NCI-H2171 (cell line): ENCODE measurements around the gene AKR1B1.
A peak's percentile ranks its signal among the peaks of the same experiment; 100 is the strongest.
"Not testable (repeated sequence)": the region's sequence is repeated elsewhere in the genome, so short reads cannot be mapped to it uniquely, and the experiment has no call there.

Source experiments
- DNase-seq: peaks from one replicate; lab custom pipeline; 2025; lab: John Stamatoyannopoulos, UW

AKR1B1 gene

DNA sequence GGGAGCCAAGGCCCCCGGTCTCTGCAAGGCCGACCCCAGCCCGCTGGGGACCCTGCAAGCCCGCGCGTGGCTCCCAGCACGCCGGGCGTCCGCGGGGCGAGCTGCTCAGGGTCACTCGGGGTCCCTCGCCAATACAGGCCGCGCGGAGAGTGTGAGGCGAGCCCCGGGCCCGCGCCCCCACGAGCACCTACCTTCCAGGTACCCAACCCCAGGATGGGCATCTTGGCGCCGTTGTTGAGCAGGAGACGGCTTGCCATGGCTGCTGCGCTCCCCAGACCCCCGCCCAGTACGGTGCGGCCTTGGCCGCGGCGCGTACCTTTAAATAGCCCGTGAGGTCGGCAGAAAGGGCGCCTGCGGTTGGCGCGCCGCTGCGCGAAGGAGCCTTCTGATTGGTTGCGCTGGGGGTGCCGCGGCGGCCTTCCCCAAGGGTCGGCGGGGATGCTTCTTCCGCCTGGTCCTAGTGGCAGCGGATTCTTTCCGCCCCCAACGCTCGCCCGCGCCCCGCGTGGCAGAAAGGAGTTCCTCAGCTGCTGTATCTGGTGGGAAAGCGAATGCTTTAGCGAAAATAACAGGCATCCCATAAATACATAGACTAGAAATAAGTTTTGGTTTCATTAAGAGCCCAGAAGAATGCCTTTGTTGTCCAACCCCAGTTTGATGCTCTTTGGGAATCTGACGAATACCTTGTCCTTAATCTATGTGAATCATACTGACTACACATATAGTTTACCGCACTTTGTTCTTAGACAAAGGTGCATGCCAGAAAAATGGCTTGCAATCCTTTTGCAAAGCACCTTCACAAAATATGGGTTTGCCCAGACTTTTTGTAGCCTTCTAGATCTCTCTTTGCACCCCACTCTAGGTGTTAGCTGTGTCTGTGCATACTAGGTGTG, at the start of gene AKR1B1:
TSS of gene AKR1B1 (minus strand) at position 295 of the 893 bp plus-strand sequence. CDS start at position 257, 38 bp downstream.
- DNase-seq, result peak; percentile 84

DNA sequence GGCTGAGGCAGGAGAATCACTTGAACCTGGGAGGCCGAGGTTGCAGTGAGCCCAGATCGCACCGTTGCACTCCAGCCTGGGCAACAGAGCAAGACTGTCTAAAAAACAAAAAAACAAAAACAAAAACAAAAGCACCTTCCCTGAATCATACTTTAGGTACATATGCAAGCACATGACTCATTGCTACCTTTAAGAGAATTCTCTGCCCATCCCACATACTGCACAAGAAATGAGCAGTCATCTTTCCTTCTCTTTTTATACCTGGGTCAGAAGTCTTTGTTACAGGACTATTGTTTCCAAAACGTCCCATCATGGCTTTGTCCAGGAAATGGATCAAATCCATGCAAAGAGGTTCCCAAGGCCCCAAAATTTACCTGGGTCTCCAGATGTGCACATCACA, 47.0 kb upstream of the AKR1B1 start:
- DNase-seq, result no peak

DNA sequence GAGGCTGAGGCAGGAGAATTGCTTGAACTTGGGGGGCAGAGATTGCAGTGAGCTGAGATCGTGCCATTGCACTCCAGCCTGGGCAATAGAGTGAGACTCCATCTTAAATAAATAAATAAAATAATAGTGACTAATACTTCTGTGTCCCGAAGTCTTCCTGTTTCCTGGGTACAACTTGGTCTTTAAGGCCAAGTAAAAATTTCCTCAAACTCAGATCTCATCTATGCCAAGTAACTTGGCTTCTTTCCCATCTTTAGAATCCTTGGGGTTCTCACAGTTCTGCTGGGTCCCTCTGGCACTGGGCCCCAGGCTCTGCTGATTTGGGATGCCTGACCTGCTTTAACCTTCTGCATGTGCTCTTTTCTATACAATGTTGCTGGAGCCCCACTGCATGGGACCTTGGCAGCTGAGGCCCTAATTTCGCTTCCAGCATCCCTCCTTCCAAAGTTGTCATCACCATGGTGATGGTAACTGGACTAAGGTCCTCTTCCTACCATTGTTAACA, 45.8 kb upstream of the AKR1B1 start:
- no peak for DNase-seq

DNA sequence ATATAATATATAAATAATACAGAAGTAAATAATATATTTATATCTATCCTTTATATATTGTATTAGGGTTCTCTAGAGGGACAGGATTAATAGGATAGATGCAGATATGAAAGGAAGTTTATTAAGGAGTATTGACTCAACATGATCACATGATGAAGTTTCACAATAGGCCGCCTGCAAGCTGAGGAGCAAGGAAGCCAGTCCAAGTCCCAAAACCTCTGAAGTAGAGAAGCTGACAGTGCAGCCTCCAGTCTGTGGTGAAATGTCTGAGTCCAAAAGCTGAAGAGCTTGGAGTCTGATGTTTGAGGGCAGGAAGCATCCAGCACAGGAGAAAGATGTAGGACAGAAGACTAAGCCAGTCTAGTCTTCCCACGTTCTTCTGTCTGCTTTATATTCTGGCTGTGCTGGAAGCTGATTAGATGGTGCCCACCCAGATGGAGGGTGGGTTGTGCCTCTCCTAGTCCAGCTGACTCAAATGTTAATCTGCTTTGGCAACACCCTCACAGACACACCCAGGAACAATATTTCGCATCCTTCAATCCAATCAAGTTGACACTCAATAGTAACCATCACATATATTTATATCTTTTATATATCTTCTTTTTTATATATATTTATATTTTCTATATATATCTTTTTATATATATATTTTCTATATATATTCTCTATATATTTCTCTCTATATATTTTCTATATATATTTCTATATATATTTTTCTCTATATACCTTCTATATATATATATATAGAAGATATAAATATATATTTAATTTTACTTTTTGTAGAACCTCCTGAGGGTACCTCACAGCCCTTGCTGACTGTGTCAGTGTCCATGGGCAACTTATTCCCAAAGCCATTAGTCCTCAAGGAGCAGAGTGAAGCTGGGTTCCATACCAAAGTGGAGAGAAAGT, 43.8 kb upstream of the AKR1B1 start:
- no peak for DNase-seq

DNA sequence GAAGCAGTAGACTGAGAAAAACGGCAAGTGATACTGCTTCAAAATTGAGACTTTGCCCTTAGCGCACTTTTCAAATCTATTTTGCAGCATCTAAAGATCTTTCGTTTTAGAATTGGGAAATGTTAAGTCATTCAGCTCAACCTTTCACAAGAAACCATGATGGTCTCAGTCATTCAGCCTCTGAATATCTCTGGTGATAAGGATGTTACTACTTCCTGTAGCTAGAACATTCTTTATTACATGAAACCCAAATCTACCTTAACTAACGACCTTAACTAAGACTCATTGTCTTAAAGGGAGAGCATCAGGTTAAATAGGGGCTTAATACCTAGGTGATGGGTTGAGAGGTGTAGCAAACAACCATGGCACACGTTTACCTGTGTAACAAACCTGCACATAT, 42.1 kb upstream of the AKR1B1 start:
- DNase-seq, result no peak

DNA sequence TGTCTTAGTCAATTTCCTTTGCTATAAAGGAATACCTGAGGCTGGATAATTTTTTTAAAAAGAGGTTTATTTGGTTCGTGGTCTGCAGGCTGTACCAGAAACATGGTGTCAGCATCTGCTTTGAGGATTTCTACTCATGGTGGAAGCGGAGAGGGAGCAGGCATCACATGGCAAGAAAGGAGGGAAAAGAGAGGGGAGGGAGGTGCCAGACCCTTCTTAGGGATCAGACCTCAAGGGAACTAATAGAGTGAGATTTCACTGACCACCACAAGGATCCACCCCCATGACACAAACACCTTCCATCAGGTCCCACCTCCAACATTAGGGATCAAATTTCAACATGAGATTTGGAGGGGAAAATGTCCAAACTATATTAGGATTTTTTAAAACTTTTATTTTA, 41.5 kb upstream of the AKR1B1 start:
- DNase-seq, result no peak

DNA sequence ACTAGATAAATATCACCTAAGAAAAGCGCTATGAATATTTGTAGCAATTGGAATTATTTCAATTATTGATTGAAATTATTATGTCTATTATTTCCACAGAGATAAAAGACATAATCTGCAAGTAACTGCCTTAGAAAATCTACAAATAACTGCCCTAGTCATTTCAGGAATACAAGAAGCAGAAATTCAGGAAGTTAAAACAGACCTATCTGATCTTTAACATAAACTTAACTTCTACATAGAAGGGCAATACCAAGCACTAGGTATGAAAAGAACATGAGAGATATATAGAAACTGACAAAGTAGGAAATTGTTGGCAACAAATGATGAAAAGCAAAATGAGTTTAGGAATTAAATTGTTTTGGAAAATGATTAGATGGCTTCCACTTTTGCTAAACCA, 36.6 kb upstream of the AKR1B1 start:
- DNase-seq, result no peak

DNA sequence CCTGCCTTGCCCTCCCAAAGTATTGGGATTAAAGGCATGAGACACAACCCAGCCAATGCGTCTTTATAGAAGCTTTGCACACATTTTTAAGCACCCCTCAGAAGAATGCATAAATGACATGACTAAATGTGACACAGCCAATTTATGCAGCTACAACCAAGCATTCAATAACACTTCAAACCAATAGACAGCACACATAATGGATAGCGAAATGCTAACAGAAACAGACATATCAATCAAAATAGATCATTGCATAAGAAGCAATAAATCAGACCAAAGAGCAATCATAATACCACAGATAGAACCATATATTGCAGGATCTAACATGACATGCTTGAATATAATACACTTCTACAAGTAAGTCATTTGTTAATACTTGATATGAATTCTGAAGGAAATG, 34.2 kb upstream of the AKR1B1 start:
- no peak for DNase-seq

DNA sequence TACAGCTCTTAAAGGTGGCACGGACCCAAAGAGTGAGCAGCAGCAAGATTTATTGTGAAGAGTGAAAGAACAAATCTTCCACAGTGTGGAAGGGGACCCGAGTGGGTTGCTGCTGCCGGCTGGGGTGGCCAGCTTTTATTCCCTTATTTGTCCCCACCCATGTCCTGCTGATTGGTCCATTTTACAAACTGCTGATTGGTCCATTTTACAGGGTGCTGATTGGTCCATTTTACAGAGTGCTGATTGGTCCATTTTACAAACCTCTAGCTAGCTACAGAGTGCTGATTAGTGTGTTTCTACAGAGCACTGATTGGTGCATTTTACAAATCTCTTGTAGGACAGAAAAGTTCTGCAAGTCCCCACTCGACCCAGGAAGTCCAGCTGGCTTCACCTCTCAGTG, 28.8 kb upstream of the AKR1B1 start:
- DNase-seq, result not testable (repeated sequence)

DNA sequence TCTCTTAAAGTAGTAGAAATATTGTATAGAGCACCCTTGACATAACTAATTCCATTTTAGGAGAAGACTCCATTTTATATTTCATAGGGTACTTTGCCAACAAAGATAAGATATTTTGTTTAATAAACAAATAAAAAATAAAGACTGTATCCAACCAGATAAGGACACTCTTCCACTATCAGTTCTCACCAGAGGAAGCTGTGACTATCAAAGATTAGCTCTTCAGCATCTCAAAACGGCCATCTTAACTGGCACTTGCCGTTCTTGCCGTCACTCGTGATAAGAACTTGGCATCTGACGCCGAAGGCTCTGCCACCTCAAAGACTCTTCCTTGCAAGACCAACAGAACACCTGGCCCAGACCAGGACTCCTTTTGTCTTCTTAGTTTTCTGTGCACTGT, 26.3 kb upstream of the AKR1B1 start:
- DNase-seq, result no peak

DNA sequence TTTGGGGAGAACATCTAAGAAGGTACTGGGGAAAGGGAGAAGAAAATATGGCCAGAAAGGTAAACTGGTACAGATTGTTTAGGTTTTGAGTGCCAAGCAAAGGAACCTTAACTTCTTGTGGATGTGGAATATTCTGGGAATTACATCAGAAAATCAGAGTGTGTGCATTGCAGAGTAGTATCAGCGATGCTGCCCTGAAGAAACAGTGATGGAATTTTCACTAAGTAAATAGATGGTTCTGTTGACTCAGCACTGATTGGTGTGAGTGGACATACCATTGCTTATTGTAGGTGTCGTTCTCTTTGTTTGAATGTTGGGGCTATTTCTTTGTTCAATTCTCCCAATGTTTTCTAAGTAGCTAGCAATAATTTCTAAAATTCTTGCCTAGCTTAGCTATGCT, 24.4 kb upstream of the AKR1B1 start:
- no peak for DNase-seq

DNA sequence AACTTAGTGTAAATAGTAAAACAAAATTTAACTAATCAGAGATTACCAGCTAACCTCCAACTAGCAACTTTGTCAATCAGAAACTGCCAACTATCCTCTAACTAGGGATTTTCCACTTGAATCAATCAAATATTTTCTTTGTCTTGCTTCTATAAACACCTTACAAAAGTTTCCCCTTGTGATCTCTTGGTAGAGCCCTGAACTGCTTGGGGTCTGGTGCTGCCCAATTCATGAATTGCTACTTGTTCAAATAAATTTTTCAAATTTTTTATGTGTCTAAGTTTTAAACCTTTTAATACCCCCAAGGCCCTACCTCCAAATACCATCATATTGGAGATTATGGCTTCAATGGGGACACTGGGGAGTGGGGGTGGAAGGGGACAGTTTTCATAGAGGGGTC, 24.0 kb upstream of the AKR1B1 start:
- no peak for DNase-seq

DNA sequence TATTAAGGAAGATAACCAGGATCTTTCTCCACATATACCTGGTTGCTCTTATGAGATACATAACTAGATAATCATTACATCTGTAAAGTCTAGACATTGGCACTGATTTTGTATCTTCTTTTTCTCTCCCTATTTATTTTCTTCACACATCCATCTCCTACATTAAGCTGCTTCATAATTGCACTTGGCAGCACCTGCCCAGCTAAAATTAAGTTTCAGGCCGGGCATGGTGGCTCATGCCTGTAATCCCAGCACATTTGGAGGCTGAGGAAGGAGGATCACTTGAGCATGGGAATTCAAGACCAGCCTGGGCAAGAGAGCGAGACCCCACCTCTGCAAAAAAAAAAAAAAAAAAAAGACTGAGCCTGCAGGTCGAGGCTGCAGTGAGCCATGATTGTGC, 22.3 kb upstream of the AKR1B1 start:
- no peak for DNase-seq

DNA sequence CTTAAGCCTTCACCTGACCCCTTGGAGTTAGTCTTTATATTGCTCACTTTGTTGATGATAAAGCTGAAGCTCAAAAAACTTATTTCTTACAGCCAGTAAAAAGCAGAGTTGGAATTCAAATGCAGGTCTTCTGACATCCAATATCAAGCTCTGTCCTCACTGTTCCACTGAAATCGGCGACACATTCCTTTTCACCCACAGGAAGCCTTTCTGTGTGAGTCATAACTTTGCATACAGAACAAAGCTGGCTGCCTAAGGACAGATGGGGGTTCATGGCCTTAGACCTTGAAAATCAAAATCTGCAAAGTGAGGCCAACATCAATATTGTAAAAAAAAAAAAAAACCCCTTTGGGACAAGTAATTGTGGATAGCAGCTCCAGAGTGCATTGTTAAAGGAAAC, 21.8 kb upstream of the AKR1B1 start:
- peak; percentile 5 for DNase-seq

DNA sequence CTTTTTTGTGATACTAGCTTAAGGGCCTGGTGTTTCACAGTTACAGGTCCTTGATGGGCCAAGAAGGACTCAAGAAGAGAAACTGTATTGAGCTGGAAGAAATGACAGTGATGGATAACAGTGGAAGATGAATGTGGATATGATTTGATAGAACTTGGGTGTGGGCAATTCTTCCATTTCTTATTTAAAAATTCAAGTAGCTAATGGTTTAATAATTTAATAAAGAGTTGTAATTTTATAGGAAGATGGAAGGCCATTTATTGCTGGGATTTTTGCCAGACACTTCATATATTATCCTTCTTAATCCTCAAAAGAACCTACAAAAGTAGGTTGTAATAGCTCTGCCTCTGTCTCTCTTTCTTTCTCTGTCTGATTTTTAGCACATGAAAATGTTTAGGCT, 21.3 kb upstream of the AKR1B1 start:
- no peak for DNase-seq

DNA sequence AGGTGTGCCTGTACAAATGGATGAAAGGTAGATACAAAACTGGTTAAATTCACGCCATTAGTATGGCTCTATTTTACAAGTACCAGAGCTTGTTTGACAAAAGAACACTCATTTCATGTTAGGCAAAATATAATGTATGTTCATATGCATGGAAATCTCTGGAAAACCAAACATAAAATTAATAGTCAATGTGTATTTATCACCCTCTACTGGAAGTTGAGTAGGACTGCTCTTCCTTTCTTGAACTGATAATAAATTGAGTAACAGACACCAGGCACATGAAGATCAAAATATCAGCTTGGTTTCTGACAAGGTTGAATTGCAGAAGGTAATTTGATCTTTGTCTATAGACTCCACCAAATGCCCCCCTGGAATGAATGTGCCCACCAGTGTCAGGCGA, 19.8 kb upstream of the AKR1B1 start:
- DNase-seq, result no peak

DNA sequence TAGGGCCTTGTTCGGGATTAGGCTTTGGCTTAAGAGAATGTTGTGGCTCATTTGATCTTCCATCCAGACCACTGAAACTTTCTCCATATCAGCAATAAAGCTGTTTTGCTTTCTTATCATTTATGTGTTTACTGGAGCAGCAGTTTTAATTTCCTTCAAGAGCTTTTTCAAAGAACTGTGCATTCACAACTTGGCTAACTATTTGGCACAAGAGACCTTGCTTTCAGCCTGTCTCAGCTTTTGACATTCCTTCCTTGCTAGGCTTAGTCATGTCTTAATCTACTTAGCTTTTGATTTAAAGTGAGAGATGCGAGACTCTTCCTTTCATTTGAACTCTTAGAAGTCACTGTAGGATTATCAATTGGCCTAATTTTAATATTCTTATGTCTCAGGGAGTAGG, 19.1 kb upstream of the AKR1B1 start:
- no peak for DNase-seq

DNA sequence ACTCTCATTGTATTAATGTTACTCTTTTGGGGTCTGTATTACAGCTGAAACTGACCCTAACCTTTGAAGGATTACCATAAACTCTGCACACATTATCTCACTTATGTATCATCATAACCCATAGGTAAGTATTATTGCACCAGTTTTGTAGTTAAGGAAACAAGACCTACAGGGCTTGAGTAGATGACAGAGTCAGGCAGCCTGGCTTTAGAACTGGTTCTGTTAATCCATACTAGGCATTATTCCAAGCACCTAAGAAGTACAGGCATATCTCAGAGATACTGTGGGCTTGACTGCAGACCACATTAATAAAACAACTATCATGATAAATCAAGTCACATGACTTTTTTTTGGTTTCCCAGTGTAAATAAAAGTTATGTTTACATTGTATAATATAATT, 17.1 kb upstream of the AKR1B1 start:
- DNase-seq, result no peak

DNA sequence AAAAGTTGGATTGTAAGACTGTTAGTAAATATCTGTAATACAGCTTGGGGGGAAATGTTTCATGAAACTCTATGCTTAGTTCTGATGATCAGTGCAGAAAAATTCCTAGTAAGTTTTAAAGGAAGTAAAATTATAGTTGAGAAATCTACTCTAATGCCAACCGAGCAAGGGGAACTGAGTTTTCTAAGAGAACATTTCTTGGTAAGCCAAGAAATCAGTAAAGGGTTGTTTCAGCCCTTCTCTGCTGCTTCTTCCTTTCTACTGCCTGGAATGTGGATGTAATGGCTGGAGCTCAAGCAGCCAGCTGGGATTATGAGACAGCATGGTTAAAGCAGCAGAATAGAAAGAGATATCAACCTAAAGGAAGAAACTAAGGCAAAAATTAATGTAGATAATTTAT, 15.9 kb upstream of the AKR1B1 start:
- no peak for DNase-seq

DNA sequence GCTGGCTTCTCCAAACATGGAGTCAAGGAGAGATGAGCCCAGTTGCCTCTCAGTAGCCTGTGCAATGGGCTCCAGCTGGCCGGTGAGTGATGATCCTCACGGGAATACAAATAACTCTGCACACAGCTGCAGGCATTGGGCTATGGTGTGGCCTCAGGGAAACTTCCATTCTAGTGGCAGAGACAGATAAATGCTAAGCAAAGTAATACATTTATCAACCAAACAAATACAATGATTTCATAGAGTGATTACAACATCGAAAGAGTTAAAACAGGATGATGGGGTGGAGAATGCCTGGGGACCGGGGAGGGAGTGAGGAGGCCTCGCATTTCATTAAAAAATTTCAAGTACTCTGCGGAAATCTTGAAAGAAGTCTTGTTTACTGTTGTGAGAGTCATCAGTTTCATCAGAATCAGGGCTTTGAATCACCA, 15.0 kb upstream of the AKR1B1 start:
- no peak for DNase-seq

DNA sequence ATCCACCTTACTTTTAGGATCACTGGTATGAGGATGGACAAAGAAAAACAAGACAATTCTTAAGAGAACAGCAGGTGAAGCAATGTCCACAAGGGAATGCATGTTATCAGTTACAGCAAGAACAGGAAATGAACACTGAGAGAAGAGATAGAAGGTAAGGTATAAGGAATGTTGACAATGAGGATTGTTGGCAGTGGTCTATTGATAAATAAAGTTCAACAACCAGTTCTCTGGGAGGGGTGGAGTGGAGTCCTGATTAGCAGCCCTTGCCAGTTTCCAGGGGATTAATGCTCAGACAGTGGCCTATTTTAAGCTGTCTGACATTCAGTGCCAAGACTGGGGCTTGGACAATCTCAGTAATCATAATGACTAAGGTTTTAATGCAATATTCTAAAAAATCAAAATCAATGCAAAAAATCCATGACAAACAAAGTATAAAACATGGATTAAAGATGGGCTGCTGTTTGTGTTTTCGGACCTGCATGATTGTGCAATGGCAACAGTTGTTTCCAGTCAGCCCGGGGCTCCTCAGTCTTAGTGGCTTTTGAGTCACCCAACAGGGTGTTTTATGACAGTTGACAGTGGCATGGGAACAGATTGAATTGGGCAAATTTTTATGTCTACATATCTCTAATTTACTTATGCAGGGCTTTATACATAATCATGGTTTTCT, 13.8 kb upstream of the AKR1B1 start:
- DNase-seq, result no peak

DNA sequence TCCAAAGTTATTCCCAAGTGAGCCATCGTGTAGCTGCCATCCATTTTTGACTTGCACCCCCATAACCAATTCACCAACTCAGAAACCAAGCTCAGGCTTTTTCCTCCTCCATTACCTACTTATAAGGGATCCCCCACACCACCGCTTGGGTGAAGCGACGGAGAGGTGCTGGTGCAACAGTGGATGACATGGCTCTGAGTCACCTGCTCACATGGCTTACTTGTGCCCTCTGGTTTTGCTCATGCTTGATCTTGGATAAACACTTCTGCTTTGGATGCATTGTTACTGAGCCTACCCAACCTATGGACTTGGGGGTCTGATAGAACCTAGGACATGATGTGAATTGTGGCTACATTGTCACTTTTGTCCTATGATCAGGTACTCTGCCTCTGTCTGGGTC, 12.0 kb upstream of the AKR1B1 start:
- no peak for DNase-seq
